GM21360 (cell line): ENCODE results near the gene ATOH8.

Source experiments
- ATAC-seq: cut with Tn5 transposase; IDR thresholded peaks from one replicate; pipeline ENCODE4 v1.9.1; 2021; ENCODE audit warnings: mild to moderate bottlenecking, moderate library complexity; ENCODE audit not compliant: unreplicated experiment

ATOH8 gene

DNA sequence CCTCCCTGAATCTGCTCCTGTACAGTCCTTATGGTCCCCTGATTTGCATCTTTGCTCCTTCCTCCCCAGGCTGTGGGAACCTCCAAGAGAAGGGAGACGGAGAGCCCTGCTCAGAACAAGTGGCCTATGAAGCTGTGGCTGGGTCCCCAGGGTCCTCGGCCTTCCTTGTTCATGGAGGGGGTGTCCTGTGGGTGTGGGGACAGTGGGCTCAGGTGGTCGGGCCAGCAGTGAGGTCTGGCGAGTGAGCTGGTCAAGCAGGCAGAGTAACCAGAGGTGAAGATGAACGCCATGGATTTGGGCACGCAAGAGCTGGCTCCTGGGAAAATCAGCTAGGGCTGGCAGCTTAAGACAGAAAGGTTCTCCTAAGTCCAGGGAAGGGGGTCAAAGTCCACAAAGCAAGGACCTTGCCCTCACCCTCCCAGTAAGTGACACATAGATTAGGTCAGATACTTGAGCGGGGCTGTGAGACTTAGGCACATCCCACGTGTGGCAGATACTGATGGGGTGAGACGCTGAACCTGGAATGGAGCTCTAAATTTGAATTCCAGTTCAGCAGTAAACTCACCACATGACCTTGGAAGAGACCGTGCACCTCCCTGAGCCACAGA is 34.8 kb upstream of the ATOH8 start:
- no peak for ATAC-seq

DNA sequence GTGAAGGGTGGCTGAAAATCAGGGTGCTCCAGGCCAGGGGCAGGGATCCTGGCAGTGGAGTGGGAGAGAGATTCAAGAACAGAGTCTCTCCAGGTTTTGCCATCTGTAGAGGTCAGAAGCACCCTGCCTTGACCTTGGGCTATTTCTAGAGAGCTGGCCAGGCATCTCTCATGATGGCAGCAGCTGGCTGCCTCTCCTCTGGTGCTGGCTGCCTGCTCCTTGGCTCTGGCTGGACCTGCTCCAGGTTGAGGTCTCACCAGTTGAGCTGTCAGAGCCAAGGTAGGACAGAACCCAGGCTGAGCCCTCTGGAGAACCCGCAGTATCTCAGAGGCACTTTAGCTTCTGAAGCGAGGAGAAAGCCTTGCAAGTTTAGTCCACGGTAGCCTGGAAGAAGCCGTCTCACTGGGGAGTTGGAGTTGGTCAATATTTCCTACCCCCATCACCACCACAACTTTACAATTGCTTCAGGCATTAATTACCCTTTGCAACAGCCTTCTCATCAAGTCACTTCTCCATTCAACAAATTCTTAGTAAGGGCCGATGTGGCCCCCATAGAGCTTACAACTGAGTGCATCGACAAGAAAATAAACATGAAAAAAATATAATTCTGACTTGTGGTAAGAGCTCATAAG is 34.1 kb upstream of the ATOH8 start:
- ATAC-seq = no peak

DNA sequence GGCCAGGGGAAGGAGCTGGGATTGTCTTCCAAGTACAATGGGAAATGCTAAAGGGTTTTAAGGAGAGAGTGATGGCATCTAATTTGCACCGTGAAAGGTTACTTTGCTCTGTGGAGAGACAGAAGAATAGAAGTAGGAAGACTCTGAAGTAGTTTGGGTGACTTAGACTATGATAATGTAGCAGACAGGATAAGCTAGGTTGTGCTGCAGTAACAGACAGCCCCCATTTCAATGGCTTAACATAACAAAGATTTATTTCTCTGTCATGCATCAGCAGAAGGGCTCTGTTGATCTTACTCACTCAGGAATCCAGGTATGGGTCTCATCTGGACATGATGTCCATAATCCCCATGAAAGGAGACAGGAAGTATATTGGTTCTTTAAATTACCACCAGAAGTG is 33.3 kb upstream of the ATOH8 start:
- ATAC-seq = no peak

- ATAC-seq = no peak
Observed at GRCh38 chr2:85721641-85722040, 32.1 kb upstream of the ATOH8 start.

DNA sequence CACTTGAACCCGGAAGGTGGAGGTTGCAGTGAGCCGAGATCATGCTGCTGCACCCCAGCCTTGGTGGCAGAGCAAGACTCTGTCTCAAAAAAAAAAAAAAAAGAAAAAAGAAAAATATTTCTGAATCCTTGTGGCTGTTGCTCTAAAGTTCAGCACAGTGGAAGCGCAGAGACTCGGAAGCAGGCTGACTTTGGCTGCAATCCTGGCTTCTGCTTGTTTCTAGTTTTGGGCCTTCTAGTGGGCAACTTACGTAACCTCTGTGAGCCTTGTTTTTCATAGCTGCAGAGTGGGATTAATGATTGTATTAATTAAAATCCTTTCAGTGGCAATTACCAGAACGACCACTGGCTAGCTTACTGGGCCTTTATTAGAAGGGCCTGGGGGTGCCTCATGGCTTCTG is 31.3 kb upstream of the ATOH8 start:
- ATAC-seq = no peak

DNA sequence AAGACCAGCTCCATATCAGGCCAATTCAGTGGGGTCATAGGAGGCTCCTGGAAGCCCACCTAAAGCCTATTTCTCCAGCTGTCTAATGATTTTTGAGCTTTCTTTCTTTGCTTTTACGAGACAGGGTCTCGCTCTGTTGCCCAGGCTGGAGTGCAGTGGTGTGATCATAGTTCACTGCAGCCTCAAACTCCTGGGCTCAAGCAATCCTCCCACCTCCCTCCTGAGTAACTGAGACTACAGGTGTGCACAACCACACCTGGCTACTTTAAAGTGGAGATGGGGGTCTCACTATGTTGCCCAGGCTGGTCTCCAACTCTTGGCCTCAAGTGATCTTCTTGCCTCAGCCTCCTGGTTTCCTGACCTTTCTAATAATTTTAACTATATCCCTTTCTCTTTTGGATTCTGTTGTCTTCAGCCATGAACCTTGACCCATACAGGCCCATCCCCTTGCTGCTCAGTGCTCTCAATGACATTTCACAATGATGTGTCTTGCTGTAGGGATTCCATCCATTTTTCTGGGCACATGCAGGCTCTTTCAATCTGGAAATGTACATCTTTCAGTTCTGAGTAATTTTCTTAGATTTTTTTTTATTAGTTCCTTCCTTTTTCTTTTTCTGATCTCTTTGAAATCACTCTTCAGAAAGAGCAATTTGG is 30.0 kb upstream of the ATOH8 start:
- ATAC-seq = no peak

DNA sequence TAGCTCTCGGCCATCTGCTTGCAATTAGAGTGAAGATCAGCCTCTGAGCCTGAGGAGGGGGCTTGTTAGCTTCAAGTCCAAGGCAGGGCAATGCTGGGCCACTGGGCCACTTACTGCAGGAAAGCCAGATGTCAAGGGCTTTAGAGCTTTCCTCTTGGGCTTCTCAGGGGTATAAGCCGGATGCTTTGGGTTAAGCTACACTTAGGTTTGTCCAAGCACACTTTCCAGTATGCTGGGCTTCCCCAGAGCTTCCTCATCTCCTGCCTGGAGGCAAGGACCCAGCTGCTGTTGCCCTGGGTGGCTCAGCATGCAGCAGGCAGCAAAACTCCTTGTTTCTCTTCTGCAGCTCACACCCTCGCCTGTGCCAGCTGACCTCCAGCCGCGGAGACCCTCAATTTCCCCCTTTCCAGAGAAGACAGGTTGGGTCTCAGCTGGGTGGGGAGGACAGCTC is 29.0 kb upstream of the ATOH8 start:
- no peak for ATAC-seq

DNA sequence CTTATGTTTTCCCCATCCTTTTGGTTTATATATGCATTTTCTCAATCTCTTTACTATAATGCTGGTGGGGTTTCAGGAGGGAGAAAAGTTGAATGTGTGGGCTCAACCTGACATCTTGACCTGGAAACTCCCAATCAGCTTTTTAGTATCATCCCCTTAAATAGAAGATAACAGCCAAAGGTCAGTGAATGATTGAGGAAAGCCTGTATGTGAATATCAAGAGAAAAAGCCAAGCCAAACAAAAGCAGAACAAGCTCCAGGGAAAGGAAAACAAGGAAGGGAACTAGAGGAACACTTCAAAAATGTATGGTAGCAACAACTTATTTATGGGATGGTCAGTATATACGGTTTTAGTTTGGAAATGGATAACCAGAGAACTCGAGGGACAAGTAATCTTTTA is 28.3 kb upstream of the ATOH8 start:
- no peak for ATAC-seq

DNA sequence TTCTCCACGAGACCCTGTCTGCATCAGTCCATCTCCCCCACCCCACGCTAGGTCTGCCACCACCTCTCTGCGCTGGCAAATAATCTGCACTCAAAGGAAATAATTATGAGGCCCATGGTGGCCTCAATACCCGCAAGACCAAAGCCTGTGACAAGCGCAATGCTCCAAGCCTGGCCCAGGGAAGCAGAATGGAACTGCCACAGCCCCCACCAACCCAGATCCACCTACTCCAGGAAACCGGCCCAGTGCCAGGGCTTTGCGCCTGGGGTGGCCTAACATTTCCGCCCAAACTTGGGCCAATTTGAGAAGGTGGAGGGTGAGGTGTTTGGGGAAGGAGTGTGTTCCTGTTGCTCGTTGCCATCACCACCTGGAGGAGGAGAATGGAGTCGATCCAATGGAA is 26.0 kb upstream of the ATOH8 start:
- ATAC-seq = no peak

- ATAC-seq = no peak
Observed at GRCh38 chr2:85728342-85728741, 25.4 kb upstream of the ATOH8 start.

- ATAC-seq = no peak
Observed at GRCh38 chr2:85728883-85729824, 24.6 kb upstream of the ATOH8 start.

GRCh38 chr2:85729825-85730510 is 23.8 kb upstream of the ATOH8 start:
- no peak for ATAC-seq

DNA sequence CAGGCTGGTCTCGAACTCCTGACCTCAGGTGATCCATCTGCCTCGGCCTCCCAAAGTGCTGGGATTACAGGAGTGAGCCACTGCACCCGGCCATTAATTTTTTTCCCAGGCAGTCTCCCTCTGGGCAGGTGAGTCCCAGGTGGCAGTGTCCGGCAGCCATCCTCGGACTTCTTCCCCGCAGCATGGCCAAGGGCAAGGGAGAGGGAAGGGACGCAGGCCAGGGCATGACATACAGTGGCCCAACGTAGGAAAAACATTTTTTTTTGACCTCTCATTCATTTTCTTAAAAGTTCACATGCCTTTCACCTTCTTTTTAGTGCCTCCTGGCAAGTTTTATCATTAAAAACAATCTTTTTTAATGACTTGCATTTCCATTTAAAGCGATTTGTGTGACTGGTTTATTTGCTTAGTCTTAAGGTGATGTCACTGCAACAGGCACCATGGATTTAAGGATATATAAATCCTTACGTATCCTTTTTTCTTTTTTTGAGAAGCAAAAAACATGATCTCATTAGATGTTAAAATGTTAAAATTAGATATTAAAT is 23.0 kb upstream of the ATOH8 start:
- no peak for ATAC-seq

GRCh38 chr2:85731606-85732005 is 22.2 kb upstream of the ATOH8 start:
- no peak for ATAC-seq

DNA sequence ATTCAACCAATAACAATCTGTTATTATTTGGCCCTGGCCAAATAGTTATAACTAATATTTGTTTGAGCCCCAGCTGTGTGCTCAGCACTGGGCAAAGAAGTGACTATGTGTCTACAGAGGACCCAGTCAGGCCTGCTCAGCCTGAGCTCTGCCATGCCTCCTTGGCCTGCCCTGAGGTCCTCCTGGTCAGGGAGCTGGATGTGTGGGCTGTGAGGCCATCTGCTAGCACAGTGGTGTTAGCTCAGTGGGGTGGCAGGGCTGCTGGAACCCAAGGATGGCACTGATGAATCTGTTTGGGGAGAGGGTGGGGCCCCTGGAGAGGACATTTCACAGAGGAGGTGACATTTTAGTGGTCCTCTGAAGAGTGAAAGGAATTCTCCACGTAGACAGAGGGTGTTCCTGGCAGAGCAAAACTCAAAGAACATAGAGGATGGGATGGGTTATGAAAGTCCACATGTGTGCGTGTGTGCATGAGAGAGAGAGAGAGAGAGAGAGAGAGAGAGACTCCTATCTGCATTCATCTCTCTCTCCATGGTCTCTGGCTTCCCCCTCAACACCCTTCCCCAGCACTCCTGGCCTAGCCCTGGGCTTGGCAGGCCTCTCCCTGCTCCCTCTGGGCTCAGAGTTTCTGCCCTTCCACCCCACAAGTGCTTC is 21.2 kb upstream of the ATOH8 start:
- ATAC-seq = no peak

DNA sequence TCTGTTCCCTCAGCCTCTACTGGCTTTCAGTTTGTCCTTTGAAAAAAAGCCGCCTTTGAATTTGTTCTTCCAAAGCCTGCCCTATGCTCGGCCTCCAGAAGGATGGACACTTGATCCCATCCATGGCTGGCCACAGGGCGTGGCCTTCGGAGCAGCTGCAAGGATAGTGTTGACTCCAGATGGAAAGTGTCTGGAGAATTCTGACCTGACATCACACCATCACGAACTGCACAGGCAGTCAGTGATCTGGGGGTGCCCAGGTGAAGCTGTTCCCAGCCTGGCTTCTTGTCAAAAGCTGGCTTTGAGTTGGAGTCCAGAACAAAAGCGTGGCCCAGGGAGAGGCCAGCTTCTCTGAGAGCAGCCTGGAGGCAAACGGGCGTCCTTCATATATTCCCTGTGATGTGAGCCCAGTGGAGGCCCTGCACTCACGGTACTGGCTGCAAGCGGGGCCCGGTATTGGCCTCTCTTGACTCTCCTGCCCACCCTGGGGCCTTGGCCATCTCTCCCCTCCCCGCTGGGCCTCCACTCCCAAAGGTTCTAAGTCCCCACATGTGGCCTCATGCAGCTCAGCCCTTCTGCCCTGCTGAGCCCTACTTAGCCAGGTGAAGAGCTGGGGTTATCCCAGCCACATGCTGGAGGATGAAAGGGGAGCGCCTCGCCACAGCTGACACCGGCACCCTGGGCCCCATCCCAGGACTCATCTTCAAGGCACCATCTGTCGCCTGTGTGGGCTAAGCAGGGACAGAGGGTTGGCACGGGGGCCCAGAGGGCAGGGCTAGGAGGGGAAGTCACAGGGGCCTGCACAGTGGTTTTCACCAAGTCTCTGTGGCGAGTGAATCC is 20.4 kb upstream of the ATOH8 start:
- no peak for ATAC-seq

- no peak for ATAC-seq
Observed at GRCh38 chr2:85734015-85734414, 19.8 kb upstream of the ATOH8 start.

DNA sequence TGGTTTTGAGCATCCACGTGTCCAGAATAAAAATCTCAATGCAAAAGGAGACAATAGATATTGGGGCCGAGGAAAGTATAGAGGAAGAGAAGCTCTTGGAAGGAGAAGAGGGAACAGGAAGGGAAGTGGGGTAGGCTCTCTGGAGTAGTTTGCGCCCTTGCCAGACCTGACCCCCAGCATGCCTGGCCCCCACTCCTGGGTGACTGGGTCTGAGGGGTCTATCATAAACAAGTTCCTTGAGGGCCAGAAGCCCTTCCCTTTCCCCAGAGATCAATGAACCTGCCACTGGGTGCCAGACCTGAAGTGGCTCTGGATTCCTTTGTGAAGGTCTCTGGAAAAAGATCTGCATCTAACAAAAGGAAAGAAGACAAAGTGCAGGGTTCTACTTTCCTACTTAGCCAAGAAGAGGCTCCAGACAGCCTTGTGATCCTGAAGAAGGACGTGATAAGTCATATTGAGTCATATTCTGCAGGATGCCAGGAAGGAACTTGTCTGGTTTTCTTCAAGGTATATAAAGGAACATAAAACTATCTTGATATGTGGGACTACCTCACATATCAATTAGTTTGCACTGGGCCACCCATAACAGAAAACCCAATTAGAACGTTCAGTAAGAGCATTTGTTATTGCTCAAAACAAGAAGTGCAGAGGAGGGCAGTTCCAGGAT is 18.7 kb upstream of the ATOH8 start:
- no peak for ATAC-seq

GRCh38 chr2:85735691-85736090 is 18.1 kb upstream of the ATOH8 start:
- ATAC-seq = no peak
